Measurements from ENCODE around the gene SPACA7. TPM values are rescaled to one million over a fixed set of nuclear protein-coding genes. Genes with fewer than 3 reads are reported as not detected.

SPACA7 gene
- total and polyA plus RNA-seq, 8 donors, result not detected

DNA sequence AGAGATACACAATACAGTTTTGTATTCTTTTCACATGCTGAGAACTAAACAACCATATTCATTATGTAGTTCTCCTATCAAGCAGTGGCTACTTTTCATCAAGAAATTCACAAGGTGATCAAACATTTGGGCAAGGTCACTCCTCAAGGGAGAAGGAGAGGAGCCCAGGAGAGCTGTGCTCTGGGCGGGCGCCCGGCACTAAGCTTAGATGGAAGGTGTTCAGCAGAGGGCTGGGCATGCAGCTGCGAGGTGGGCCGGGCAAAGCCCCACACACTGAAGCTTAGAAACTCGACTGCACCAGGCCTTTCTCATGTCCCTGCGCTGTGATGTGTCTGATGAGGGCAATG lies 30.4 kb upstream of the SPACA7 start:
- no peak for DNase-seq
- no peak for ATAC-seq
- intact Hi-C loops (cut with DNase I), result no loop called here
- no peaks in the 10 kb centered on the region for H3K9me3 ChIP-seq
- H3K27me3 ChIP-seq, result peaks cover 0 to 16% (median 7%) of the 10 kb centered on the region in 4 donors
- no peak for FAIRE-seq
- 43 to 51% methylated on average over 7 of the region's 7 CpGs for WGBS, 2 donors
- no peaks in the 10 kb centered on the region for H3K4me1 ChIP-seq
- H3K36me3 ChIP-seq, result no peaks in the 10 kb centered on the region
- no peak overlapping the region for H3K4me3 ChIP-seq
- H3K27ac ChIP-seq, result no peak overlapping the region
- TF ChIP-seq, protein P1, sequence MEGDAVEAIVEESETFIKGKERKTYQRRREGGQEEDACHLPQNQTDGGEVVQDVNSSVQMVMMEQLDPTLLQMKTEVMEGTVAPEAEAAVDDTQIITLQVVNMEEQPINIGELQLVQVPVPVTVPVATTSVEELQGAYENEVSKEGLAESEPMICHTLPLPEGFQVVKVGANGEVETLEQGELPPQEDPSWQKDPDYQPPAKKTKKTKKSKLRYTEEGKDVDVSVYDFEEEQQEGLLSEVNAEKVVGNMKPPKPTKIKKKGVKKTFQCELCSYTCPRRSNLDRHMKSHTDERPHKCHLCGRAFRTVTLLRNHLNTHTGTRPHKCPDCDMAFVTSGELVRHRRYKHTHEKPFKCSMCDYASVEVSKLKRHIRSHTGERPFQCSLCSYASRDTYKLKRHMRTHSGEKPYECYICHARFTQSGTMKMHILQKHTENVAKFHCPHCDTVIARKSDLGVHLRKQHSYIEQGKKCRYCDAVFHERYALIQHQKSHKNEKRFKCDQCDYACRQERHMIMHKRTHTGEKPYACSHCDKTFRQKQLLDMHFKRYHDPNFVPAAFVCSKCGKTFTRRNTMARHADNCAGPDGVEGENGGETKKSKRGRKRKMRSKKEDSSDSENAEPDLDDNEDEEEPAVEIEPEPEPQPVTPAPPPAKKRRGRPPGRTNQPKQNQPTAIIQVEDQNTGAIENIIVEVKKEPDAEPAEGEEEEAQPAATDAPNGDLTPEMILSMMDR (IDR thresholded peaks at IDR 0.05), result no peak

DNA sequence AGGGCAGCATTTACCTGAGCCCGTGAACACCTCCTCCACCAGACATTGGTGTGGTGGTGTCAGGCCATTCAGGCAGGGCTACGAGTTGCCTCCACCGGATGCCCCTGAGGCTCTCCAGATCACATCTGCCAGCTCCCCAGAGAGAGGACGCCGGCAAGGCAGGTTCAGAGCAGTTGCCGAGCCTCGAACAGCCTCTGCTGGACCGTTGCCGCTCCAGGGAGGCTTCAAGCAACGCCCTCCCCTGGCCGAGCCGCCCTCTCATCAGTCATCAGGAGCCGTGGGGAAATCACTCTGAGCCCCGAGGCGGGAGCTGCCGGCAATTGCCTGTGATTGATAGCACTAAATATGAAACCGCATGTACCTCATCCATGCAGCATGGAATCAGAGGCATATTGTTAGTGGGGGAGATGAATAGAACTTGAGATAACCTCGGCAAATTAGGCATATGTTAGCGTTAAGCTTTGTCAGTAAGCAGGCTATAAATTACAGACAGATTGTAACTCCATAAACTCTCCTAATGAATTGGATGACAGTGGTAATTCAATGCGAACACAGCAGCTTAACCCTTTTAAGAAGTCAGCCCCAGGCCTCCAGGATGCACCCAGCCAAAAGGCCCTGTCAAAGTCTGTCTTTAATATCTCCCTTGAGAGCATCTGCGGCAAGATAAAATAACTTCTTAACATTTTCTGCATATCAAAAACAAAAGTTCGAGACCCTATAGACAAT lies 29.8 kb upstream of the SPACA7 start:
- H3K9me3 ChIP-seq, result no peaks in the 10 kb centered on the region
- ATAC-seq (peak in 1 of 4 donors; percentile 38), DNase-seq (no peak), FAIRE-seq (no peak)
- H3K36me3 ChIP-seq, result no peaks in the 10 kb centered on the region
- peaks cover 0 to 16% (median 7%) of the 10 kb centered on the region in 4 donors for H3K27me3 ChIP-seq
- no peaks in the 10 kb centered on the region for H3K4me1 ChIP-seq
- TF ChIP-seq, protein P1 (IDR thresholded peaks at IDR 0.05), result no peak
- intact Hi-C loops (cut with DNase I), result no loop called here
- 11 to 13% methylated on average over 22 of the region's 22 CpGs for WGBS, 2 donors
- no peak overlapping the region for H3K27ac ChIP-seq
- no peak overlapping the region for H3K4me3 ChIP-seq

DNA sequence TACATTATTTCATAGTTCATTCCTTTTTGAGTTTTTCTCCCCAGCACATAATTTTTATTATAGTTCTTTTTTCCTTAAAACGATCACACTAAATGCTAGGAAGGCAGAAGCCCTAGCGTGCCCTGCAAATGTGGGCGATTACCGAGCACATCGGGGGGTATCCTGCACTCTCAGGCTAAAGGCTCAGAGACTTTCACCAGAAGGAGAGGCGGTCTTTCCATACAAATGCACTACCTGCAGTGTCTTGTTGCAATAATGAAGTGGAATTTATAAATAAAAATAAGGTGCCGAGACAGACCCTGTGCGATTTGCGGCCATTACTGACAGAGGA lies 29.3 kb upstream of the SPACA7 start:
- Histone ChIP-seq H3K4me3 (no peak overlapping the region), H3K4me1 (no peaks in the 10 kb centered on the region), H3K27me3 (peaks cover 0 to 16% (median 7%) of the 10 kb centered on the region in 4 donors), H3K36me3 (no peaks in the 10 kb centered on the region), H3K9me3 (no peaks in the 10 kb centered on the region), H3K27ac (no peak overlapping the region)
- intact Hi-C loops (cut with DNase I), result no loop called here
- FAIRE-seq, result no peak
- WGBS, 2 donors, result 28 to 42% methylated on average over 9 of the region's 9 CpGs
- no peak for DNase-seq
- ATAC-seq, result no peak
- TF ChIP-seq, protein P1 (IDR thresholded peaks at IDR 0.05), result no peak

DNA sequence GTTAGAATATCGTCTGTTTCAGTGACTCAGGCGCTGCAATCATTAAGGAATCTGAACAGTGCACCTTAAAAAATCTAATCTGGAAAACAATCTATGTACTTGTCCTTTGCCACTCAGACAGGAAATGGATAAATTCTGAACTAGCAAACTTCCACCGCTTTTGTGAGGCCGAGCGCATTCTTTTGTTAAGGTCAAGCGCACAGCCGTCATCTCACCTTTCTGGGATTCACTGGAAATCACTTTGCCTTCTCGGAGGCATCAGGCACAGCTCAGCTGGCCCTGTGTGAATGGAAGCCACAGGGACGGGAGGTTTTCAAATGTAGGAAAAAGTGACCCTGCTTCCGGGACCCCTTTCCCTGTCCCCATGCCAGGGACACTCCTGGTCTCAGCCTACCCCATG lies 28.2 kb upstream of the SPACA7 start:
- TF ChIP-seq, protein P1 (IDR thresholded peaks at IDR 0.05), result no peak
- 45 to 58% methylated on average over 10 of the region's 10 CpGs for WGBS, 2 donors
- no peak for DNase-seq
- no peaks in the 10 kb centered on the region for H3K36me3 ChIP-seq
- peaks cover 0 to 16% (median 7%) of the 10 kb centered on the region in 4 donors for H3K27me3 ChIP-seq
- intact Hi-C loops (cut with DNase I), result no loop called here
- H3K4me3 ChIP-seq, result no peak overlapping the region
- ATAC-seq, result no peak
- H3K4me1 ChIP-seq, result no peaks in the 10 kb centered on the region
- H3K9me3 ChIP-seq, result no peaks in the 10 kb centered on the region
- FAIRE-seq, result no peak
- H3K27ac ChIP-seq, result no peak overlapping the region

DNA sequence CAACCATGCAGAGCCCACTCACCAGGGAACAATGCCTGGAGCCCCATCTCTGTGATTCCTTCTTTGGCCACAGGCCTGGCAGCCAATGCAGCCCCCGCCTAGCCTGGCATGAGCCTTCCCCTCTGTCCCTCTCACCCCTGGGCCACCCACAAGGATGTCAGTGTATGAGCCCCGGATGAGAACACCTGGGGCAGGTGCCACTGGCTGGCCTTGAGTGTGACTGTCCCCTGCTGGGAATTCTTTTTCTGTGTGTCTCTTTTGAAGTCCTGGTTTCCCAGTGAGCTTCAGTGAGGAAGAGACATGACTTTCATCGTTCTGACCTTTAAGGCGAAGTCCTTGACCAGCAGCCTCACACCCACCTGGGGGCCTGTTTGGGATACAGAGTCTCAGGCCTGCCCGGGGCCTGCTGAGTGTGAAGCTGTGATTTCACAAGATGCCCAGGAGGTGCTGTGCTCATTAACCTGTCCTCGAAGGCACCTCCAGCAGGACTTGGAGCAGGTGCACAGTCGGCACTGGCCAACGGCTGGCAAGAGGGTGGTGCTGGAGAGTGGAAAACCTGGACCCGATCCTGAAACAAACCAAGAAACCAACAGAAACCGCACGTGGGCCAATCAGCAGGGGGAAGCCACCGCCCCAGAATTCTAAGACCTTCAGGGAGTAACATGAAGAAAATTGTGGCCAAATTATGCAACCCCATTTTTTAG lies 27.4 kb upstream of the SPACA7 start:
- DNase-seq, result no peak
- Histone ChIP-seq H3K36me3 (no peaks in the 10 kb centered on the region), H3K4me3 (no peak overlapping the region), H3K4me1 (no peaks in the 10 kb centered on the region), H3K9me3 (no peaks in the 10 kb centered on the region), H3K27ac (no peak overlapping the region), H3K27me3 (peaks cover 0 to 16% (median 7%) of the 10 kb centered on the region in 4 donors)
- no peak for ATAC-seq
- intact Hi-C loops (cut with DNase I), result no loop called here
- TF ChIP-seq, protein P1 (IDR thresholded peaks at IDR 0.05), result no peak
- no peak for FAIRE-seq
- WGBS, 2 donors, result 53 to 62% methylated on average over 12 of the region's 12 CpGs
